NB4 (cell line): ENCODE data around the gene FBXW5.

Source experiments
- POLR2A ChIP-seq: IDR thresholded peaks from 2 replicates; pipeline ENCODE4 v1.6.1; 2011; ENCODE audit warnings: mild to moderate bottlenecking; ENCODE audit not compliant: insufficient read length; ENCODE audit errors: extremely low read depth
- TF ChIP-seq, protein P1 (sequence below): IDR thresholded peaks from one replicate; pipeline ENCODE4 v1.5.1; 2012; ENCODE audit warnings: low read depth, low read length

DNA sequence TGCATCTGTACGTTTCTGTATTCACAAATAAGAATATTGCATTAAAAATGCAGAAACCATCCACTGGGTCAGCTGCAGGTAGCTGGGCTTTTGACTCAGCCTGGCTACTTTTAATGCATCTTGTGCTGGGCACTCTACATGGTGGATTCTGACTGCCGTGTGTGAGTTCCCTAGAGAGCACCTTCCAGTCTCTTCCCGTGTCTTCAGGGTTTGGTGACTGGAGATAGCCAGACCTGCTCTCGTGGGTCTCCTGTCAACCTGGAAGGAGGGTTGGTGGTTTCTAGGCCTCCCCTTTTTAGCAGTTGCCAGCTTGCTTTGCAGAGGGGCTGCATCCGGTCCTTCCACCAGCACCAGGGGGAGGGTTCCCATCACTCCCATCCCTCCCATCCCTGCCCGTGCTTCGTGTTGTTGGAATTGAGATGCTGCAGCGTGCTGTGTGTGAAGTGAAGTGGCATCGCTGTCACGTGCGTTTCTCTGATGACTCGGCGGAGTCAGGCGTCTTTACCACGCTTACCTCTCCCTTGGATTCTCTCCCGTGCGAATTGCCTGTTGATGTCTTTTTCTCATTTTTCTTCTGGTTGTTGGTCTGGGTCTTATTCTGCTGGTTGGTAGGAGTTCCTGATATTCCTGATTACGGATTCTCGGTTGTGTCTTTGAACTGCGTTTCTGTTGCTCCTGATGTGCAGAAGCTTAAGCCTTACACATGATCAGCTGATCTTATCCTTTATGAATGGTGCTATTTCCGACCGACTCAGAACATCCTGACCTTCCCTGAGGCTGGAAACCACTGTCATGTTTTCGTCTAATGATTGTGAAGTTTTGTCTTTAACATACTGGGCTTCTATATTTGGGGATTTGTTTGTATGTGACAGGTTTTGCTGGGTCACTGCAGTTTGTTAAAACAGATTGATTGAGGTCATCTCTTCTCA is 16.9 kb downstream of the FBXW5 start:
- TF ChIP-seq, protein P1, sequence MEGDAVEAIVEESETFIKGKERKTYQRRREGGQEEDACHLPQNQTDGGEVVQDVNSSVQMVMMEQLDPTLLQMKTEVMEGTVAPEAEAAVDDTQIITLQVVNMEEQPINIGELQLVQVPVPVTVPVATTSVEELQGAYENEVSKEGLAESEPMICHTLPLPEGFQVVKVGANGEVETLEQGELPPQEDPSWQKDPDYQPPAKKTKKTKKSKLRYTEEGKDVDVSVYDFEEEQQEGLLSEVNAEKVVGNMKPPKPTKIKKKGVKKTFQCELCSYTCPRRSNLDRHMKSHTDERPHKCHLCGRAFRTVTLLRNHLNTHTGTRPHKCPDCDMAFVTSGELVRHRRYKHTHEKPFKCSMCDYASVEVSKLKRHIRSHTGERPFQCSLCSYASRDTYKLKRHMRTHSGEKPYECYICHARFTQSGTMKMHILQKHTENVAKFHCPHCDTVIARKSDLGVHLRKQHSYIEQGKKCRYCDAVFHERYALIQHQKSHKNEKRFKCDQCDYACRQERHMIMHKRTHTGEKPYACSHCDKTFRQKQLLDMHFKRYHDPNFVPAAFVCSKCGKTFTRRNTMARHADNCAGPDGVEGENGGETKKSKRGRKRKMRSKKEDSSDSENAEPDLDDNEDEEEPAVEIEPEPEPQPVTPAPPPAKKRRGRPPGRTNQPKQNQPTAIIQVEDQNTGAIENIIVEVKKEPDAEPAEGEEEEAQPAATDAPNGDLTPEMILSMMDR: no peak
- no peak for TF ChIP-seq POLR2A
